Gastroesophageal sphincter (tissue), 4 donors: Measurements from ENCODE around the gene HSPA1L. TPM values are rescaled to one million over a fixed set of nuclear protein-coding genes. Genes with fewer than 3 reads are reported as not detected.
"Not testable (repeated sequence)": the region's sequence is repeated elsewhere in the genome, so short reads cannot be mapped to it uniquely, and the experiment has no call there.

ENCODE experiments used
- ATAC-seq: fragments of 150-250 bp; one replicate; pipeline ENCODE4 v1.9.1; 2016; ENCODE audit warnings: mild to moderate bottlenecking, moderate library complexity
- H3K27ac ChIP-seq, 4 donors: fragments of 200-600 bp; sonication (generic) in 3 of 4; 1 replicate in 3 of 4; 2 replicates in 1 of 4; pipeline ENCODE4 v1.5.1; 2016 to 2019
- H3K27me3 ChIP-seq: fragments of 200-600 bp; sonication (generic); one replicate; pipeline ENCODE4 v1.5.1; 2019
- H3K36me3 ChIP-seq, 2 donors: fragments of 200-600 bp; sonication (generic); one replicate each; pipeline ENCODE4 v1.5.1; 2019; ENCODE audit warnings: control low read depth in 1 of 2
- H3K4me1 ChIP-seq, 3 donors: fragments of 200-600 bp; sonication (generic); 1 replicate in 2 of 3; 2 replicates in 1 of 3; pipeline ENCODE4 v1.5.1; 2016 to 2019; ENCODE audit warnings: control low read depth in 2 of 3
- H3K4me3 ChIP-seq, 2 donors: fragments of 200-600 bp; sonication (generic); one replicate each; pipeline ENCODE4 v1.5.1; 2019; ENCODE audit warnings: mild to moderate bottlenecking in 1 of 2, moderate library complexity in 1 of 2
- H3K9me3 ChIP-seq, 3 donors: fragments of 200-600 bp; sonication (generic); one replicate each; pipeline ENCODE4 v1.5.1; 2017 to 2019; ENCODE audit warnings: control low read depth in 2 of 3
- CTCF ChIP-seq, 4 experiments: fragments of 200-600 bp in 2 of 4; fragments of 450-650 bp in 2 of 4; sonication (generic) in 1 of 4; IDR thresholded peaks; one replicate each; pipeline ENCODE4 v1.5.1; 2017 to 2019; ENCODE audit warnings: antibody characterized with exemption in 4 of 4, mild to moderate bottlenecking in 2 of 4, moderate library complexity in 2 of 4
- EP300 ChIP-seq: sonication (generic); formaldehyde crosslinking; IDR thresholded peaks from one replicate; pipeline ENCODE4 v1.6.1; 2017; ENCODE audit warnings: antibody characterized with exemption, mild to moderate bottlenecking
- POLR2A ChIP-seq, 2 donors: fragments of 450-650 bp; IDR thresholded peaks; one replicate each; pipeline ENCODE4 v1.6.1; 2017; ENCODE audit warnings: antibody characterized with exemption in 2 of 2, mild to moderate bottlenecking in 2 of 2, moderate library complexity in 1 of 2
- POLR2AphosphoS5 ChIP-seq: sonication (generic); formaldehyde crosslinking; IDR thresholded peaks from one replicate; pipeline ENCODE4 v1.6.1; 2017; ENCODE audit warnings: antibody characterized with exemption
- WGBS, 2 donors: methylation state at CpG; one replicate each; pipeline ENCODE4 v1.1.5; 2018; ENCODE audit warnings: low coverage in 1 of 2; 5-methylcytosine and 5-hydroxymethylcytosine counted together
- total RNA-seq, 4 donors: library from RNA; depleted of rRNA; stranded (reverse); fragments of >200 nt; gene quantifications; one replicate each; pipeline ENCODE4 v1.1.0, GENCODE V29; 2016

The HSPA1L gene
- total RNA-seq, 4 donors from 2014 or later: 1.9 to 3.9 (median 2.6) TPM

DNA sequence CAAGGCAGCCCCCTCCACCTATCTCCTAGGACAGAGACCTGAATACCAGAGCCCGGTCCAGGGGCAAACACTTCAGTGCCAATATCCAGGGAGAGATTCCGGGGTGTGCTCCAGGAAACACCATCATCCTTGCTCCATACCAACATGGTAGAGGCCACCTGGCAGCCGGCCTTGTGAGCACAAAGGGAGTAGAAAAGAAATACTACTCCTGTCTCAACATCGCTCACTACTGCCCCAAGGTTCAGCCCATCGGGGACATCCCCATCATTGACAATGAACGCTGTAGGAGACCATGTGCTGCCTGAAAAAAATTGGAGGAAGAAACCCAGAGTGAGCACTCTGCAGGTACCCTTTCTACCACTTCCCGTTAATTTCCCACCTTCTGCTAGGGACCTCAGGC lies 46.1 kb upstream of the HSPA1L start:
- H3K27me3 ChIP-seq: no peaks in the 10 kb centered on the region
- H3K9me3 ChIP-seq: no peaks in the 10 kb centered on the region
- no peak overlapping the region for H3K27ac ChIP-seq
- peaks cover 0 to 33% (median 6%) of the 10 kb centered on the region in 3 donors for H3K4me1 ChIP-seq
- ATAC-seq: no peak
- TF ChIP-seq EP300 (no peak), POLR2AphosphoS5 (no peak), CTCF (IDR thresholded peaks at IDR 0.05) (no peak), POLR2A (IDR thresholded peaks at IDR 0.05) (no peak)
- 84 to 87% methylated on average over 3 to 4 of the region's 7 CpGs for WGBS, 2 donors
- no peak overlapping the region for H3K4me3 ChIP-seq
- peaks cover 0 to 48% of the 10 kb centered on the region in 2 donors for H3K36me3 ChIP-seq

DNA sequence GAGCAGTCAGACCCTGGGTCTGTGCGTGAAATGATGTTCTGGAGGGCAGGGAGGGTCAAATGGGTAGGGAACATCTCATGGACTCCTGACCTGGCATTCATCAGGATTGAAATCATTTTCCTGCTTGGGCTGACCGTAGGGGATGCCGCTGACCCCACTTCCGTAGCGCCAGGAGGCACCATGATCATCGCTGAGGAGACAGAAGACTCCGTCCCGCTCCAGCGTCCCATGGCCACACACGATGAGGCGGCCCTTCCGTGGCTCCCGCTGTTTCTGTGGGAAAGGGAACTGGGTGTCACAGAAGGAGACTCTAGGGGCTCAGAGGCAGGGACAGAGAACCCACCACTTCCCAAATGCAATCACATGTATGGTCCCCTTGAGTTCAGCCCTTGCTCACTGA lies 45.3 kb upstream of the HSPA1L start:
- no peak for TF ChIP-seq POLR2AphosphoS5
- no peak for TF ChIP-seq POLR2A (IDR thresholded peaks at IDR 0.05)
- no peak for TF ChIP-seq EP300
- no peak for TF ChIP-seq CTCF (IDR thresholded peaks at IDR 0.05)
- ATAC-seq: no peak
- no peaks in the 10 kb centered on the region for H3K9me3 ChIP-seq
- no peaks in the 10 kb centered on the region for H3K27me3 ChIP-seq
- H3K4me1 ChIP-seq: peaks cover 0 to 33% (median 6%) of the 10 kb centered on the region in 3 donors
- H3K27ac ChIP-seq: no peak overlapping the region
- no peak overlapping the region for H3K4me3 ChIP-seq
- WGBS, 2 donors: 83 to 100% methylated on average over 2 to 6 of the region's 13 CpGs
- H3K36me3 ChIP-seq: peaks cover 0 to 48% of the 10 kb centered on the region in 2 donors

DNA sequence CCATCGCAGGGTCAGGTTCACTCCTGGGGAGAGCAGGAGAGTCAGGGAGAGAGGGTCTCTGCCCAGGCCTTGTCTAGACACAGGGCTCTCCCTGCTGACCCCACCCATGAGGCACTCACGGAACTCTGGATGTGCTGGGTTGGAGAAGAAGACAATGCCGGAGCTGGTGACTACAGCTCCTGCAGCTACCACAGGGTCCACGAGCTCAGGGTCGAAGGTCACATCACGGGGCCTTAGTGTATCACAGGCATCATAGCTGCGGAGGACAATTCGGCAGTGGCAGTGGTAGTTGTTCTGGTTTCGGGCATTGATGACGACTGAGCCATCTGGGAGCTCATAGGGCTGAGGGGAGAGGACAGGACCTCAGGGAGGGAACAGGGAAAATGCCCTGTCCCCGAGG lies 44.8 kb upstream of the HSPA1L start:
- no peaks in the 10 kb centered on the region for H3K27me3 ChIP-seq
- H3K4me3 ChIP-seq: no peak overlapping the region
- no peak for TF ChIP-seq POLR2A (IDR thresholded peaks at IDR 0.05)
- no peak for TF ChIP-seq CTCF (IDR thresholded peaks at IDR 0.05)
- no peak for TF ChIP-seq EP300
- no peak for TF ChIP-seq POLR2AphosphoS5
- H3K4me1 ChIP-seq: peaks cover 0 to 33% (median 6%) of the 10 kb centered on the region in 3 donors
- peaks cover 0 to 48% of the 10 kb centered on the region in 2 donors for H3K36me3 ChIP-seq
- H3K9me3 ChIP-seq: no peaks in the 10 kb centered on the region
- no peak overlapping the region for H3K27ac ChIP-seq
- ATAC-seq: no peak
- 65 to 83% methylated on average over 2 to 4 of the region's 11 CpGs for WGBS, 2 donors

DNA sequence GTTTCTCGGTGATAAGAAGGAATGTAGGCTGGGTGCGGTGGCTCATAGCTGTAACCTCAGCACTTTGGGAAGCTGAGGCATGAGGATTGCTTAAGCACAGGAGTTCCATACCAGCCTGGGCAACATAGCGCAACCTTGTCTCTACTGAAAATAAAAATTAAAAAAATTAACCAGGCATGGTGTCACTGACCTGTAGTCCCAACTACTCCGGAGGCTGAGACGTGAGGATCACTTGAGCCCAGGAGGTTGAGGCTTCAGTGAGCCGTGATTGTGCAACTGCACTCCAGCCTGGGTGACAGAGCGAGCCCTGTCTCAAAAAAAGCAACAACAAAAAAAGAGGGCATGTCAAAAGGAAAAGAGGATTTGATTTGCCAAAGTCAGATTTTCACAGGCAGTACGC lies 43.6 kb upstream of the HSPA1L start:
- Histone ChIP-seq H3K27ac (no peak overlapping the region), H3K9me3 (no peaks in the 10 kb centered on the region), H3K36me3 (peaks cover 0 to 48% of the 10 kb centered on the region in 2 donors), H3K27me3 (no peaks in the 10 kb centered on the region), H3K4me1 (peaks cover 0 to 23% (median 6%) of the 10 kb centered on the region in 3 donors), H3K4me3 (no peak overlapping the region)
- 82 to 86% methylated on average over 5 to 8 of the region's 8 CpGs for WGBS, 2 donors
- TF ChIP-seq EP300 (no peak), CTCF (IDR thresholded peaks at IDR 0.05) (no peak), POLR2AphosphoS5 (no peak), POLR2A (IDR thresholded peaks at IDR 0.05) (no peak)
- ATAC-seq: no peak

GRCh38 chr6:31857774-31858173 lies 42.7 kb upstream of the HSPA1L start:
- H3K4me3 ChIP-seq, ATAC-seq, H3K9me3 ChIP-seq, H3K27ac ChIP-seq, H3K27me3 ChIP-seq: not testable (repeated sequence)
- WGBS, 2 donors: 81 to 88% methylated on average over 6 to 8 of the region's 8 CpGs
- H3K4me1 ChIP-seq: peaks cover 0 to 16% (median 6%) of the 10 kb centered on the region in 3 donors
- peaks cover 0 to 48% of the 10 kb centered on the region in 2 donors for H3K36me3 ChIP-seq

- not testable (repeated sequence) for ATAC-seq, H3K27ac ChIP-seq, H3K9me3 ChIP-seq, H3K27me3 ChIP-seq, H3K36me3 ChIP-seq, H3K4me3 ChIP-seq, H3K4me1 ChIP-seq
- 92% methylated on average over 2 of the region's 35 CpGs; no CpG with 5 or more reads in 1 of the 2 donors for WGBS, 2 donors
These were observed 37.1 kb upstream of the HSPA1L start for GRCh38 chr6:31851980-31852718.
